ENCODE results near the gene STRIP1.

- no peak for TF ChIP-seq CTCF (IDR thresholded peaks at IDR 0.05)
- TF ChIP-seq POLR2A (IDR thresholded peaks at IDR 0.05) = no peak
These were observed 44.1 kb upstream of the STRIP1 start for GRCh38 chr1:109990302-109990653.
